Muscle of back (tissue), 11 donors: ENCODE results near the gene ENO3. TPM values are rescaled to one million over a fixed set of nuclear protein-coding genes. Genes with fewer than 3 reads are reported as not detected.

ENCODE experiments used
- DNase-seq, 3 donors: peaks; one replicate each; pipeline versions ENCODE4 v3.0.0 to v3.0.0-alpha.2; 2013
- polyA plus RNA-seq, 10 donors: library from polyadenylated mRNA; unstranded; fragments of 120-200 nt; gene quantifications; one replicate each; pipeline ENCODE4 v1.2.1, GENCODE V29; 2013; ENCODE audit not compliant: insufficient read length in 10 of 10

The ENO3 gene
- polyA plus RNA-seq, 10 donors = 770 to 2,512 (median 1,687) TPM

DNA sequence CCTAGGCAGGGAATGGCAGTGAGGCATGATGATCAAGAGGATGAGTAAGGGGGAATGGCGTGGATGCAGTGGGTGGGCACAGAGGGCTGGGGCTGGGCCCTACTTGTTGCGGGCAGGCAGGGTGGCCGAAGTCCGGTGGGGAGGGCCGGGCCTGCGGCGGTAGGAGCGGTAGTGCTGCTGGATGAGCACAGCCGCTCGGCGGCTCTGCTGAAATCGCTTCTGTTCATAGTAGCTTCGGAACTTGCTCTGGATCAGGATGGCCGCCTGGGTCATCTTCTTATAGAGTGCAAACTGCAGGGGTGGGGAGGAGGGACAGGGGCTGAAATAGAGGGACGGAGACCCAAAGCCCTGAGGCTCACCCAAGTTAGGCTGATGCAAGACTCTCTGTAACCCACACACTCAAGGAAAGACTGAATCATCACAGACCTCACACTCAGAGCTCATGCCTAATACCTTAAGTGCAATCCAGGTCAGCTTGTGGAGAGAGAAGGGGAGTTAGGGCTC is 18.2 kb downstream of the ENO3 start:
- DNase-seq = peak in 2 of 3 donors; percentile 44 to 88

DNA sequence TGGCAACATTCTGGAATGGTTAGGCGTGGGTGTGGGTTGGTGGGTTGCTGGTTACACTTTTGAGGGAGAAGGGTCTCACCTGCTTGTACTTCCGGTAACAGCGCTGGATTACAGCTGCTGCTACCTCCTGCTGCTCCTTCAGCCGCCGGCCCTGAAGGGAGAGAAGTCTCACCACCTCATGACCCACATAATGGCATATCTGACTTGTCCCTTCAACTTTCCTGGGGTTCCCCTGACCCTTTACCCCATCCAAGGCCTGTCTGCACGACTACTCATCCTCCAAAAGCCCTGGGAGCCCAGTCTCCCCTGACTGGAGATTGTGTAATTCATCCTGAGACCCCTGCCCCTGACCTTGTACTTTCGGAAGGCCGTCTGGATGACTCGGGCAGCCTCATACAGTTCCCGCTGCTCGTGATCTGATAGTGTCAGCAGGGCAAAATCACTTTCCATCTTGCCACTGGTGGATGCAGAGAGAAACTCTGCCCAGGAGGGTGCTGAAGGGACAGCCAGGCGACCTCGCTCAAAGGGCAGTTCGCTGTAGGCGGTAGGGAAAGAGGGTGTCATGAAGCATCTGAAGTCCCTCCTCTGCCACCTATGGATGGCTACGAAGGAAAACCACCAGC is 18.7 kb downstream of the ENO3 start:
- DNase-seq = no peak

DNA sequence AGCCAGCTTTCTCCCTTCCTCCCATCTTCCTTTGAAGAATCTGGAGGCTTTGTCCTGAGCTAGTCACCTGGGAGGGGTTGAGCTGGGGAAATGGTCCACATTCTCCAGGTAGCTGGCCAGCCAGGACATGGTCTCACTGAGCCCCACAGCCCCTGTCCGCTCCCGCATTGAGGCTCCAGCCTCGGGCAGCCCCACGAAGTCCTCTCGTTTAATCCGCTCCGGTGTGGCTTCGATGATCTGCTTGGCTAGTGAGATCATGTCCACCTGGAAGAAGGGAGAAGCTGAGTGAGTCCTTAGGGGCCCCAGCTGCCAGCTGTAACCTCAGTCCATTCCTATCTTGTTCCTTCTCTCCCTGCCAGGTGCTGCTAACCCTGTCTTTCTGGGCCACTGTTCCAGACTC is 19.4 kb downstream of the ENO3 start:
- no peak for DNase-seq

DNA sequence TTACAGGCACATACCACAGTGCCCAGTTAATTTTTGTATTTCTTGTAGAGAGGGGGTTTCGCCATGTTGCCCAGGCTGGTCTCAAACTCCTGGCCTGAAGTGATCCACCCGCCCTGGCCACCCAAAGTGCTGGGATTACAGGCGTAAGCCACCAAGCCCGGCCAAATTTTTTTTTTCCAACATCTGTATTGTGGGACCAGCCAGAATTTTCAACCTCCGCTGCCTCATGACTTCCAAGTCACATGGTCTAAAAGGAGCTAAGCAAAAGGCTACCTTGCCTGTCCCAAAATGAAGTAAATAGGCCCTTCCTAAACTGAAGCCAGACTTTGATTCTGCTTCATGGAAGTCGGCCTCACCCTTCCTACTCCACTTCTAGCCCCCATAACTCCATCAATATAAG is 20.9 kb downstream of the ENO3 start:
- no peak for DNase-seq

DNA sequence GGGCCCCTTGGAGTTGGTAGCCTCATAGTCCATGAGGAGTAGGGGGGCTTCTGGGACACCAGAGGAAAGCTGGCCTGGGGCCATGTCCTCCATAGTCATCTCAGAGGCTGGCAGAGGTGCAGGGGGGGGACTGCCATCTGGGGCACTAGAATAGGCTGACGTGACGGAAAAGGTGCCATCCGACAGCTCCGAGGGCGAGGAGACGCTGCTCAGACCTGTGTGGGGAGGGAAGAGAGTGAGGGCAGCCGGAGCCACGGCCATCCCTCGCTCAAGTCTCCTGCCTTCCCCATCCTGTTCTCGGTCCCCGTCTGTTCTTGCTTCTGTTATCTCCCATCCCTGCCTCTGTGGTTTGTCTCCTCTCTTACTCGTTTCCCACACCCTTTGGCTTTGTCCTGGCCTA is 21.4 kb downstream of the ENO3 start:
- DNase-seq = no peak

DNA sequence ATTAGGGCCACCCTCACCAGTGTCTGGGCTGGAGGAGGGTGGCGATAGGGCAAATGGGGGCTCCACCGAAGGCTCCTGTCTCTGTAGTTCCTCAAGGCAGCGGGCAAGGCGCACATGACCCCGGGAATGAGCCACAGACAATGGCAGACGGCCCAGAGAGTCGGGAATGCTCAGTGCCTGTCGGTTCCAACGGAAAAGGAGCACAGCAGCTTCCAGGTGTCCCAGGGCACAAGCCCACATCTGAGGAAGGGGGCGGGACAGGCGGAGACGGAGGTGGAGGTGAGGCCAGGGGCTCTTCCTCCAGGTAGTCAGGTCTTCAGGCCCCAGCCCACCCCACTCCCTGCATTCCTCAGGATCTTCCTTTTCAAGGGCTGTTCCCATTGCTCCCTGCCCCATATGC is 21.8 kb downstream of the ENO3 start:
- DNase-seq = no peak

DNA sequence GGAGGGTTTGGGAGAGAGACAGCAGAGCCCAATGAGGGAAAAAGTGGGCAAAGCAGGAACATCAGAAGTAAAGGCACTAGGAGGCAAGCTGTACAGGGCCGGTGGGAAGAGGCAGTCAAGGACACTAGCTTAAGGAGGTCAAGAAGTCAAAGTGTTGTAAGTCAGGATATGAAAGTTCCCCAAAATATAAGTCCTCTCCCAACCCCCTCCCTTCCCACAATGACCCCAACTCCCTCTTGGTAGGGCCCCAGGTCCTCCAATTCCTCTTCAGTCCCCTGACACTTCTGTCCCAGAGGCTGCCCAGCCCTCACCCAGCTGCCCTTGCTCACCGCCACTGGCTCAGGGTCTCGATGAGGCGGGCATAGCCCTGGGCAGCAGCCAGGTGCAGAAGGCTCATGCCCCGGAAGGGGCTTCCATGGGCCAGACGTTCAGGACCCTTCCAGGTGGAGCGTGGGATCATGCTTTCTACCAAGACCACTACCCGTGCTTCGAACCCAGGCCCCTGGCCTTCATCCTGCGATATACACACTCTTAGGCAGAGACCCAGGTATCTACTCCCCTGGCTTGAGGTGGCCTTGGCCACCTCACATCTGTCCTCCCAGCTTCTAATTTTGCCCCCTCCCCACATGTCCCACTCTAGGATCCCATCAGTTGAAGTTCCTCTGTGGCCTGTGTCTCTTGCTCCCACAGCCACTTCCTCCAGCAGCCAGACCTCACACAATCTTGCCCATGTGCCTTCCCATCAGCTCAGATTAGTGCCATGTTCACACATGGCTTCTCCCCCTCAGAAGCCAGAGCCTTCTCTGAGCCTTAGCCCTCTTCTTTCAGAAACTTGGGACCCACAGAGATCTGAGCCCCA is 22.6 kb downstream of the ENO3 start:
- no peak for DNase-seq

DNA sequence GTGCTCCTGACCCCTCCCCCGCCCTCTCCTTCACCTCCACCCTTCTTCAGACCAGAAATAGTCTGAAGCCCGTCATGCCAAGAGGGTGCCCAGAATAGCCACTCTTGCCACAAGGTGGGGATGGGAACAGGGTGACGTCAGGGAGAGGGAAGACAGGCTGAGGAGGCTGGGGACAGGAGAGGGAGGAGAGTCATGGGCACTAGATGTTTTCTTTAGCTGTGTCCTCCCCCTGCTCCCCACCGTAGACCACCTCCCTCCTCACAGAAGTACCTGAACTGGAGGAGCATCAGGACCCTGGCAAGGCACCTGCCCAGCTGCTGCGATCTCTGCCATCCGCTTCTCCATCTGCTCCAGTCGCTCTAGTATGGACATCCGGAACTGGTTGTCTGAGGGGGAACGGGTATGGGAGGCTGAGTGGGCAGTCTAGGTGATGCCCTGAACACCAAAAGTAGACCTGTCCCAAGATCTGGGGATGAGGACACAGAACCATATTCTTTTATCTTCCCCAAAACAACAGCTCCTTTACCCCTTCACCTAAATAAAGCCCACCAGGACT is 23.3 kb downstream of the ENO3 start:
- DNase-seq = no peak

DNA sequence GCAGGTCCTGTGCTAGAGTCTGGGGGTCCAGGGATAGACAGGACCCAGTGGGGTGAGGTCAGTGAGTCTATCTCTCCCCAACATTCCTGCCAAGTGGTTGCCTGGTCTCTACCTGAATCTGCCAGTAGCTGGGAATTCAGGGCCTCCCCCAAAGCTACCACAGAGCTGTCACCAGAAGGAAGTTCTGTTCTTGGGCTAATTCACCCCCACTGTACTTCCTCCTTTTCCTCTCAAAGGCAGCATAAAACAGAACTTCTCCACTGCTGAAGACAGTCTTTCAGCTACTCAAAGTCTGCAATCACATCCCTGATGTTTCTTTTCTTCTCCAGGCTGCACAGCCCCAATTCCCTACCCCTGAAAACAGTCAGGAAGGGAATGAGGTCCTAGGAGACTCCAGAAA is 27.8 kb downstream of the ENO3 start:
- DNase-seq = no peak

DNA sequence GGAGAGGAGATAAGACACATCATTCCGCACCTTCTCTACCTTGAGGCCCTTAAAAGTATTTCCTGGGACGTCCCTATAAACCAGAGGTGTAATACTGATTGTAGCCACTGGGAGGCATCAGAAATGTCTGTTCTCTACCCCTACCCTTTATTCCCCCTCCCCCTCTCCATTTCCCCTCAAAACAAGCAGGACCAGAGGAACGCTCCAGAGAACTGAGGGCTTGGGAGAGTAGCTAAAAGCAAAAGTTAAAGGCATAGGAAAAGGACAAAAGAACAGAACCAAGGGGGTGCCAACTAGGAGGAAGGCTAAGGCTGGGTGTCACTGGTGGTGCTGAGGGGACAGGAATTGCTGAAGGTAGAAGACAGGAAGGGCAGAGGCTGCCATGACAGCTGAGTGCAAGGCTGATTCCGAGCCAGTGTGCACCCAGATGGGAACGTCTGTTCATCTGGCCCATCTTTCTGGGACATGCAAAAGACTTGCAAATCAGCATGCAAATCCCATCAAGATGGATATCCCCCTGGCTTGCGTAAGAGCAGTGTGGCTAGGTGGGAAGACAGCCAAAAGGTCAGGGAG is 29.8 kb downstream of the ENO3 start:
- peak in 2 of 3 donors; percentile 66 to 80 for DNase-seq

DNA sequence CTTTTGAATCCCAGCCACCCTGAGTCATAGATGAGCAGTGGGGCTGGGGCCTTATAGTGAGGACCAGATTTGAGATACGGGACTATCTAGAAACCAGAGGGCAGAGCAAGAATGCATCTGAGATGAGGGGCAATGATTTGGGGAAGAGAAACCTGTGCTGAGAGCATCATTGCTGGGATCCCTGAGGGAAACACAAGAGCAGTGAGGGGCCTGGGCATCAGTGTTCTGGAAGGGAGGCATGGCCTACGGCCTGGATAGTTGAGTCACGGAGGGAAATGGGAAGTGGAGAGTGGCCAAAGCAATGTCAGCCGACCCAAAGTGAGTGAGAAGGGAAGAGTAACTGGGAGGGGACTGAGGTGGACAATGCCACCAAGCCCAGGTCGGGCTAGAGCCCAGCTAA is 31.4 kb downstream of the ENO3 start:
- DNase-seq = no peak

DNA sequence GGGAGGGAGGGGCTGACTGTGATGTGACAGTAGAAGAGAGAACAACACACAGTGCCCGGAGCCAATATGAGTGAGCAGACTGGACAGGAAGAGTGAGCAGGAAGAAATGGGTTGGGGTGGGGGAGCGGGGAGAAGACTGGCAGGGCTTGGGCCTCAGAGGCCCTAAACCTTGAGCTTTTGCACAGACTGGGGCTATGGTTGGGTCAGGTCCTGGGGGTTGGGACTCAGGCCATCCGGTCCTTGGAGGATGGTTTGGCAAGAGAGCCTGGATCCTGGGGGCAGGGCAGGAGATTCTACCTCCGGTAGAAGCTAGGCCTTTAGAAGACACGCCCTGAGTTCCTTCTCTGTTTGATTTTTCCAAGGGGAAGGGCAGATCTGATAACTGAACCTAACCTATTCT is 35.5 kb downstream of the ENO3 start:
- DNase-seq = no peak

DNA sequence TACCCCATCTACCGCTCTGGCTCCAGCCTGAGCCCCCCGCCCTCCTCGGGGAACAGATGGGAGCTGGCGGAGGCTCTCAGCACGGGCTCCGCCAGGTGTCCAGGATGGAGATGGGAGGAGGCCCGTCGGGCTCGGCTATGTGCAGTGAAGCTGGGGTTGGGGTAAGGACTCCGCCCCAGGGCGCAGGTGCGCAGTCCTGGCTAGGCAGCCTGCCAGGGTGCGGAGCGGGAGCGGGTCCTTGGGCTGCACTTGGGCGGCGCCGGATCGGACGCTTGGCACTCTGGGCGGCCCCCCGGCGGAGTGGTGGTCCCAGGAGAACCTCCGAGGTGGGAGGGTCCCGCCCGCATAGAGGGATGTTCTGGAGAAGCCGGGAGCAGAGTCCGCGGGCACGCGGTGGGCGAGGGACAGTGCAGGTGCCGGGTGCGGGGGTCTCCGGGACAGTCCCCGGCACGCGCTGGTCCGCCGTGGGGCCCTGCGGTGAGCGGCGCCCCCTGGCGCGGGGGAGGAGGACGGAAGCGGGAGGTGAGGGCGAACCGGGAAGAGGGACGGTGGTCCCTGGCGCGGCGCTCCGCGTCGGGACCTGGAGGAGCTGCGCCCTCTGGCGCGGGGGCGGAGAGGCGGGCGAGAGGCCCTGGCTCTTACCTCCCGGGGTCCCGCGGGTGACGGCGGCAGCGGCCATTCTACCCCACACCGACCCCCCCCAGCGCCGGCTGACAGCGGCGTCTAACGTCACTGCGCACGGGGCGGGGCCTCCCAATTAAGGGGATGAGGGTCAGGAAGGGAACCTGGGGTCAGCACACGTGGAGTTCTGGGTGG is 36.2 kb downstream of the ENO3 start, which contains the start of gene CAMTA2:
TSS of gene CAMTA2 (minus strand) at position 725 of the 816 bp plus-strand sequence. CDS start 1,453 bp downstream, outside the sequence.
- DNase-seq = peak; percentile 81 to 96 (median 87)

DNA sequence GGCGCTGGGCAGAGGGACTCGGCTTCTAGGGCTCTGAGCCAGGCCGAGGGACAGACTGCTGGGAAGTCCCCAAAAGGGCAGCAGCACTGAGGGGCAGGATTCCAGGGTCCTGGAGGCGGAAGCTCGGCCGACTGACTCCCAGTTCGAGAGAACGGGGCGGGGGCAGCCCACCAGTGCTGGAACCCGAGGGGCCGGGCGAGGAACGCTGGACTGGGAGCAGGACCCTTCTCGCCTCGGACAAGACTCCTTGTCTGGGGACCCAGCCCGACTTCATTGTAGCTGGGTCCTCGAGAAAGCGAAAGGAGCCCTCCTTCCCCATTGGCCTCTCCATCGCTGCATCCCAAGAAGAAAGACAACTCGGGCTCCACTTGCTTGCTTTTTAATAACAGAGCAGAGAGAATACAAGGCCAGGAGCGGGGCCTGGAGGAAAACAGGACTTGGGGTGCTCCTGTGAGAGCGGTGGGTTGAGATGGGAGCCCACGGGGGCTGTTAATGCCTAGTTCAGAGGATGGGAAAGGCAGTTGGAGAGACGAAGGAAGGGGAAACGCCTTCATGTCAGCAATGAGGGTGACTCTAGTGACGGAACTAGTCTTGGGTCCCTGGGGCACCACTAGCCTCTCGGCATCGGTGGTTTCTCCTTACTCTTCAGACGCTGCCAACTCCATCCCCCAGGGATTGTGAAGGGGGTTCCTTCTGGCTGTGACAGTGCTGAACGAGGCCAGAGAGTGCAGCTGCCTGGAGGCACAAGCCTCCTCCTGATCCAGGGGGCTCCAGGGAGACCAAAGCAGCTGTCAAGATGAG is 37.0 kb downstream of the ENO3 start:
- peak in 2 of 3 donors; percentile 36 to 80 for DNase-seq

DNA sequence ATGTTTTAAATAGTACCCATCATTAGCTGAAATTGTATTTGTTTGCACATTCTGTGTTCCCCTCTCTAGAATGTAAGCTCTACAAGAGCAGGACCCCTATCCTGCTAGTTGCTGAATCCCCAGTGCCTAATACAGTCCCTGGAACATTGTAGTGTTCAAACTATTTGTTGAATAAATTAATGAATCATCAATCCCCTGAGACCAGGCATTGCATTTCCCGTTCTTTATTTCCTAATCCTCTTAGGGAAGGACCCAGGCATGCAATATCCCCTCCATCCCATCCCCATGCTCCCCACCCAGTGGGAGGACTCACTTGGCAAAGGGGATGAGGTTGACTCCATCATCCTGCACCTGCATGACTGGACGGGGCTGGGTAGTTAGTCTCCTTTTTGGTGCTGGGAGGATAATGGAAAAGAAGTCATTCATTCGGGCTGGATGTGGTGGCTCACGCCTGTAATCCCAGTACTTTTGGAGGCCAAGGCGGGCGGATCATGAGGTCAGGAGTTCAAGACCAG is 43.2 kb downstream of the ENO3 start:
- DNase-seq = no peak

DNA sequence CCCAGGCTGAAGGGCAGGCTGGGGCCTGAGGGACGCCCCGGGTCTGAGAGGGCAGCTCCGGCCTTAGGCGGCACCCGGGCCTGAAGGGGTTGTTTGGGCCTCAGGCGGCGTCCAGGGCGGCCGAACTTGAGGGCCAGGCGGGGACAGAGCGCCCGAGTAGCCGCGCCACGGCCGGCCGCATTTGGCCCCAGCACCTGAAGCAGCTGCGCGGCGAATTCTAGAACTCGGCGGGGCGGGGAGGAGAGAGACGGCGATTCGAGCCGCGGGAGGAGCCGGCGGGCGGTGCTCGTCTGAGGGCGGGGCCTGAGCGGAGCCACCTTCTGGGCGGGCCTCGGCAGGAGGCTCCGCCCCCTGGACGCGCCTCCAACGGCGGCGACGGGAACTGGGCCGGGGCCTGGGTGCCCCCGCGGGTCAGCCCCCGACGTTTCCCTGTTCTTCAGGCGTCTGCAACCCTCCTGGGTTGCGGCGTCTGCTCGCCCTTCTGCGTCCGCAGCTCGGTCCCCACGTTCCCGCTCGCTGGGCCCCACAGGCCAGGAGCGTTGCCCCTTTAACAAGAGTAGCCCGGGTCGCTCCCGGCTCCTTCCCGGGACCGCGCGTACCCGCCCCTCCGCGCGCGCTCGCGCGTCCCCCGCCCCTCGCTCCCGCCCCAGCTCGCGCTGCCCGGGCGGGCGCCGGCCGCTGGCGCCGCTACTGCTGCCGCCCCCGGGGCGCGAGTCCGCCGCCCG is 46.5 kb downstream of the ENO3 start, which contains the start of the genes INCA1 and KIF1C:
TSS of gene INCA1 (minus strand) at position 221 of the 725 bp plus-strand sequence. CDS start 3,085 bp downstream, outside the sequence.
TSS of gene KIF1C (plus strand) at position 649 of the 725 bp plus-strand sequence. CDS start 2,297 bp downstream, outside the sequence.
- peak; percentile 91 to 98 (median 94) for DNase-seq

DNA sequence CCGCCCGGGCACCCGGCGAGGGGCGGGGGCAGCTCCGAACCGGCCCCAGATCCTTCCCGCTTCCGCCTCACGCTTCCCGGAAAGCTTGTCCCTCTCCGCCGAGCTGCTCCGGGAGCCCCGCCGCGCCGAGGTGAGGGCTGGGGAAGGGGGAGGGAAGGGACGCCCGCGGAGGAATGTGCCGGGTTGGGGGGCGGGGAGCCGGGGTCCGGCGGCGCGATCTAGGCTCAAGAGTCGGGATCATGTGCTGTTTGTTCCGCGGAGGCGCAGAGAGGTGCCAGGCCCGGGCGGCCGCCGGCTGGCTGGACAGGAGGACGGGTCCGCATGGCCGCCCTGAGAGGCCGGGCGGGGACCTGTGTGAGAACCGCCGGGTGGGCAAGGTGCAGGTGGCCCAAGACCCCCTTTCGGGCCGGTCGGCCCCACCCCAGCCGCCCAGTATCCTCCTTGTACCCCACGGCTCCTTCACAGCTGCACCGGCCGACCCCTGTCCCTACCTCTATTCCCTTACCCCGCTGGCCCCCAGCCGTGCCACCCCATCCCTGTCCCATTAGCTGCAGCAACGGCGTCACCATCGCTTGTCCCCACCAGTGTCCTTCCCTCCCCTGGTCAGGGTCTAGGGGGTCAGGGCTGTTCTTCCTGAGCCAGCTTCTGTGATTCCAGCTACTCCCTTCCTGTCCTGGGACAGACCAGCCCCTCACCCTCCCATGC is 47.3 kb downstream of the ENO3 start:
- DNase-seq = peak in 1 of 3 donors; percentile 62

DNA sequence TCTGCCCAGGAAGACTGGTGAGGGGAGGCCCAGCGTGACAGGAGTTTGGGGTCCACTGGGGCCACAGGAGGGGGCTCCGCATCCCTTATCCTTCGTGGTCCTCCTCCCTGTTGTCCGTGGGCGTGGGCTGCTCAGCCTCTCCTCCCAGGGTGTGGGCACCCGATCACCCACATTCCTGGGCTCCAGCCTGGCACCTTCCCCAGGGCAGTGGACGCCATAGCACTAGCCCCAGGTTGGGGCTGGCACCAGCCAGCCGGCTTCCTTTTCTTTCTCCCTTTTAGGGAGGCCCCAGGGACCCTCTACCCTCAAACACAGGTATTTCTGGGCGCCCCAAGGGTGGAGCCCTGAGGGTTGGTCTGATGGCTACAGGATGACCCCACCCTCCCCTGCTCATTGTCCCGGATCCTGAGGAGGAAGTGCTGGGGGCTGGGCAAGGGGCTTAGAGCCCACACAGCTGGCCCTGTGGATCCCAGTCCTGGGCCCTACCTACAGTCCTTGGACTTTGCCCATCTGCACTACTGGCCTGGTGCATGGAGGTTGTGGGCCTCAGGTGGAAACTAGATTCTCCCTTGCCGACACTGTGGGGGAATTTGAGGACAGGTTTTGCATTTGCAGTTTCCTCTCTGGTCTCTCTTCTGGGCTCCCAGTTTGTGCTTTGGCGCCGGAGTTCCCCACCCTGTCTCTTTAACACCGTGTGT is 48.0 kb downstream of the ENO3 start:
- no peak for DNase-seq
